Kidney (tissue), 14 donors: ENCODE results near the gene SMAD6. TPM values are rescaled to one million over a fixed set of nuclear protein-coding genes. Genes with fewer than 3 reads are reported as not detected.

Experiments
- DNase-seq, 5 donors: peaks; one replicate each; pipeline ENCODE4 v3.0.0-alpha.2; 2013 to 2020
- FAIRE-seq: peaks from 2 replicates; lab custom pipeline; 2012; peaks lifted over from hg19 to GRCh38; lab: Jason Lieb, UNC
- H3K27ac ChIP-seq, 2 donors: one replicate each; pipeline ENCODE4 v1.7.0; 2013; ENCODE audit warnings: low read depth in 2 of 2, low read length in 2 of 2, inconsistent platforms in 1 of 2
- H3K27me3 ChIP-seq: one replicate; pipeline ENCODE4 v1.7.1; 2013; ENCODE audit warnings: low read length, inconsistent platforms; ENCODE audit not compliant: control insufficient read depth, insufficient read depth
- H3K36me3 ChIP-seq, 3 donors: one replicate each; pipeline versions ENCODE4 v1.7.0 to v1.7.1; 2013; ENCODE audit warnings: low read length in 3 of 3, control low read depth in 1 of 3, inconsistent platforms in 1 of 3; ENCODE audit not compliant: insufficient read depth in 3 of 3, control insufficient read depth in 2 of 3
- H3K4me1 ChIP-seq, 3 donors: one replicate each; pipeline versions ENCODE4 v1.7.0 to v1.7.1; 2013; ENCODE audit warnings: low read length in 3 of 3, inconsistent platforms in 1 of 3, low read depth in 1 of 3; ENCODE audit not compliant: control insufficient read depth in 2 of 3, insufficient read depth in 2 of 3
- H3K4me3 ChIP-seq, 3 donors: one replicate each; pipeline versions ENCODE4 v1.7.0 to v1.8.1; 2013; ENCODE audit warnings: low read length in 3 of 3, control low read depth in 1 of 3, inconsistent platforms in 1 of 3
- H3K9ac ChIP-seq, 3 donors: one replicate each; pipeline versions ENCODE4 v1.7.0 to v1.7.1; 2013; ENCODE audit warnings: low read length in 3 of 3, control low read depth in 1 of 3, inconsistent platforms in 1 of 3
- H3K9me3 ChIP-seq, 3 donors: one replicate each; pipeline versions ENCODE4 v1.7.0 to v1.7.1; 2013; ENCODE audit warnings: low read length in 3 of 3, control low read depth in 1 of 3, inconsistent platforms in 1 of 3; ENCODE audit not compliant: control insufficient read depth in 2 of 3, insufficient read depth in 1 of 3
- intact Hi-C: fragments of 100-400 bp; cut with DNase I; formaldehyde crosslinking; loops from one replicate; pipeline ENCODE4 v1.11.1; 2022
- polyA plus RNA-seq: library from polyadenylated mRNA; stranded (reverse); fragments of 350-450 nt; fragmentation: Illumina TruSeq; extraction: RNeasy Lipid Tissue Mini Kit (QIAGEN cat#74804); gene quantifications from one replicate; pipeline ENCODE4 v1.2.3, GENCODE V29; 2014; ENCODE audit warnings: low read depth, low replicate concordance; ENCODE audit not compliant: insufficient read depth
- total RNA-seq: library from RNA; stranded (reverse); fragmentation: NEBNext Ultra II Directional; extraction: Animal tissue kit (Norgen Biotek cat#: 25700); gene quantifications from one replicate; pipeline ENCODE4 v1.2.1, GENCODE V29; 2021
- TF ChIP-seq, protein P1 (sequence below): IDR thresholded peaks from 3 replicates; pipeline ENCODE4 v1.5.1; 2012; ENCODE audit warnings: mild to moderate bottlenecking, moderate library complexity, borderline replicate concordance; ENCODE audit not compliant: insufficient read depth; ENCODE audit errors: extremely low read depth
- donor health status: control.
- donor health status: control.
- donor health status: control.
- donor health status: control.
- donor health status: control.
- donor health status: DM: yes; HTN: yes; CAD: no.
- donor health status: Normal renal cell carcinoma (clear cell type).

The SMAD6 gene
- total and polyA plus RNA-seq, 2 donors from 2014 or later: 15.4 to 23.0 TPM

DNA sequence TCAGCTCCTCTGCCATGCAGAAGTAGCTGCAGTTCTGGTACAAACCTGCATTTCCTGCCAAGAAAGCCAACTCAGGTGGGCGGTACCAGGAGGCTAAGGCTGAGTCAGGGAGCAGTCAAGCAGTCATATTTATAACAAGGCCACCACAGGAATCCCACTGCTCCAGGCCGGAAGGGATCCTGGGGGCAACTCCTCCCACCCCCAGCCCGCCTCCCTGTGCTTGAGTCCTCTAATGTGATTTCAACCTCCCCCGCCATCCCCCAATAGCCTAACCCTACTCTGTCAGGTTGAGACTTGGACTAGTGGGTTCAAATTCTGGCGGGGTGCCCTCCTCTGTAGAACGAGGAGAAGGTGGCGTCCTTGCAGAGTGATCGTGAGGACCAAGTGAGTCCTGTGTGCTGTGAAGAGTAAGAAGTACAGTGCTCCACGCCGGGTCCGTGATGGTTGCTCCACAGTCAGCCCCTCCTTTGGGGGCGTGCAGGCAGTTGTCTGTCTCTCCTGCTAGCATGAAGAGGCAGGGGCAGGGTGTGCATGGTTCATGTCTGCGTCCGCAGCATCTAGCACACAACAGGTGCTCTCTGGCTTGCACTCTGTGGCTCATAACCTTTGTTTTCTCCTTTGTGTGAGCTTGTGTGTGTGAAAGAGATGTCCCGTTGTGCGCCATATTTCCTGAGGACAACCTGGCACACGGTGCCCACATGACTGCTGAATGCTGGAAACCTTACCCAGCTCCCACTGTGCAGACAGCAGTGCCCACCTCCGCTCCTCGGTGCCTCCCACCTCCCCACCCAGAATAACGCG, 78.3 kb downstream of the SMAD6 start:
- Histone ChIP-seq H3K4me3 (no peak overlapping the region), H3K4me1 (peaks cover 5 to 32% (median 18%) of the 10 kb centered on the region in 3 donors), H3K9ac (peak overlapping the region in 1 of 3 donors; percentile 46), H3K36me3 (peaks cover 0 to 8% (median 0%) of the 10 kb centered on the region in 3 donors), H3K27ac (peak overlapping the region; percentile 40 to 74), H3K27me3 (no peaks in the 10 kb centered on the region), H3K9me3 (no peaks in the 10 kb centered on the region)
- FAIRE-seq: no peak
- peak; percentile 69 to 88 (median 80) for DNase-seq
- TF ChIP-seq, protein P1, sequence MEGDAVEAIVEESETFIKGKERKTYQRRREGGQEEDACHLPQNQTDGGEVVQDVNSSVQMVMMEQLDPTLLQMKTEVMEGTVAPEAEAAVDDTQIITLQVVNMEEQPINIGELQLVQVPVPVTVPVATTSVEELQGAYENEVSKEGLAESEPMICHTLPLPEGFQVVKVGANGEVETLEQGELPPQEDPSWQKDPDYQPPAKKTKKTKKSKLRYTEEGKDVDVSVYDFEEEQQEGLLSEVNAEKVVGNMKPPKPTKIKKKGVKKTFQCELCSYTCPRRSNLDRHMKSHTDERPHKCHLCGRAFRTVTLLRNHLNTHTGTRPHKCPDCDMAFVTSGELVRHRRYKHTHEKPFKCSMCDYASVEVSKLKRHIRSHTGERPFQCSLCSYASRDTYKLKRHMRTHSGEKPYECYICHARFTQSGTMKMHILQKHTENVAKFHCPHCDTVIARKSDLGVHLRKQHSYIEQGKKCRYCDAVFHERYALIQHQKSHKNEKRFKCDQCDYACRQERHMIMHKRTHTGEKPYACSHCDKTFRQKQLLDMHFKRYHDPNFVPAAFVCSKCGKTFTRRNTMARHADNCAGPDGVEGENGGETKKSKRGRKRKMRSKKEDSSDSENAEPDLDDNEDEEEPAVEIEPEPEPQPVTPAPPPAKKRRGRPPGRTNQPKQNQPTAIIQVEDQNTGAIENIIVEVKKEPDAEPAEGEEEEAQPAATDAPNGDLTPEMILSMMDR: no peak
- intact Hi-C loops: no loop called here

DNA sequence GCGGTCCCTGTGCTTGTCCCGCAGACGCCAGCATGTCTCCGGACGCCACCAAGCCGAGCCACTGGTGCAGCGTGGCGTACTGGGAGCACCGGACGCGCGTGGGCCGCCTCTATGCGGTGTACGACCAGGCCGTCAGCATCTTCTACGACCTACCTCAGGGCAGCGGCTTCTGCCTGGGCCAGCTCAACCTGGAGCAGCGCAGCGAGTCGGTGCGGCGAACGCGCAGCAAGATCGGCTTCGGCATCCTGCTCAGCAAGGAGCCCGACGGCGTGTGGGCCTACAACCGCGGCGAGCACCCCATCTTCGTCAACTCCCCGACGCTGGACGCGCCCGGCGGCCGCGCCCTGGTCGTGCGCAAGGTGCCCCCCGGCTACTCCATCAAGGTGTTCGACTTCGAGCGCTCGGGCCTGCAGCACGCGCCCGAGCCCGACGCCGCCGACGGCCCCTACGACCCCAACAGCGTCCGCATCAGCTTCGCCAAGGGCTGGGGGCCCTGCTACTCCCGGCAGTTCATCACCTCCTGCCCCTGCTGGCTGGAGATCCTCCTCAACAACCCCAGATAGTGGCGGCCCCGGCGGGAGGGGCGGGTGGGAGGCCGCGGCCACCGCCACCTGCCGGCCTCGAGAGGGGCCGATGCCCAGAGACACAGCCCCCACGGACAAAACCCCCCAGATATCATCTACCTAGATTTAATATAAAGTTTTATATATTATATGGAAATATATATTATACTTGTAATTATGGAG, 79.1 kb downstream of the SMAD6 start:
- no peaks in the 10 kb centered on the region for H3K27me3 ChIP-seq
- H3K9me3 ChIP-seq: no peaks in the 10 kb centered on the region
- intact Hi-C loops: no loop called here
- FAIRE-seq: no peak
- H3K9ac ChIP-seq: no peak overlapping the region
- no peak overlapping the region for H3K4me3 ChIP-seq
- H3K4me1 ChIP-seq: peaks cover 5 to 24% (median 18%) of the 10 kb centered on the region in 3 donors
- H3K36me3 ChIP-seq: peaks cover 0 to 8% (median 0%) of the 10 kb centered on the region in 3 donors
- TF ChIP-seq, protein P1: no peak
- H3K27ac ChIP-seq: no peak overlapping the region
- peak in 2 of 5 donors; percentile 40 to 66 for DNase-seq

DNA sequence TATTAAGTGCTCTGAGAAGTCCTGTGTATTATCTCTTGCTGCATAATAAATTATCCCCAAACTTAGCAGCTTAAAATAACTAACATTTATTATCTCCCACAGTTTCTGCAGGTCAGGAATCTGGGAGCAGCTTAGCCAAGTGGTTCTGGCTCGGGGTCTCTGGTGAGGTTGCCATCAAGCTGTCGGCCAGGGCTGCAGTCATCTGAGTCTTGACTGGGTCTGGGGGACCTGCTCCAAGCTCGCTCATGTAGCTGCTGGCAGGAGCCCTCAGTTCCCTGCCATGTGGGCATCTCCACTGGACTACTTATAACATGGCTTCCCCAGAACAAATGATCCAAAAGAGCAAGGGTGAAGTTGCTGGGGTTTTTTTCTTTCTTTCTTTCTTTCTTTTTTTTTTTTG, 80.7 kb downstream of the SMAD6 start:
- intact Hi-C loops: no loop called here
- Histone ChIP-seq H3K9ac (no peak overlapping the region), H3K27me3 (no peaks in the 10 kb centered on the region), H3K4me1 (peaks cover 5 to 22% (median 20%) of the 10 kb centered on the region in 3 donors), H3K27ac (no peak overlapping the region), H3K4me3 (no peak overlapping the region), H3K36me3 (peaks cover 0 to 8% (median 0%) of the 10 kb centered on the region in 3 donors), H3K9me3 (no peaks in the 10 kb centered on the region)
- FAIRE-seq: no peak
- peak in 2 of 5 donors; percentile 37 to 48 for DNase-seq
- TF ChIP-seq, protein P1: no peak
